Mammary epithelial cell (primary cell): ENCODE results near the gene BCL2L1.

Experiments used
- EZH2 ChIP-seq: IDR thresholded peaks from 2 replicates; pipeline ENCODE4 v1.6.1; 2012; ENCODE audit warnings: low read length, inconsistent platforms, borderline replicate concordance
- TF ChIP-seq, protein P1 (sequence below), 2 donors: IDR thresholded peaks in 1 of 2; conservative IDR thresholded peaks in 1 of 2; 2 replicates each; pipeline ENCODE4 v1.5.1; 2011 to 2012; ENCODE audit warnings: inconsistent platforms in 2 of 2, low read length in 2 of 2, mild to moderate bottlenecking in 2 of 2, control low read depth in 1 of 2, low read depth in 1 of 2; ENCODE audit not compliant: insufficient read depth in 1 of 2; ENCODE audit errors: extremely low read depth in 1 of 2

DNA sequence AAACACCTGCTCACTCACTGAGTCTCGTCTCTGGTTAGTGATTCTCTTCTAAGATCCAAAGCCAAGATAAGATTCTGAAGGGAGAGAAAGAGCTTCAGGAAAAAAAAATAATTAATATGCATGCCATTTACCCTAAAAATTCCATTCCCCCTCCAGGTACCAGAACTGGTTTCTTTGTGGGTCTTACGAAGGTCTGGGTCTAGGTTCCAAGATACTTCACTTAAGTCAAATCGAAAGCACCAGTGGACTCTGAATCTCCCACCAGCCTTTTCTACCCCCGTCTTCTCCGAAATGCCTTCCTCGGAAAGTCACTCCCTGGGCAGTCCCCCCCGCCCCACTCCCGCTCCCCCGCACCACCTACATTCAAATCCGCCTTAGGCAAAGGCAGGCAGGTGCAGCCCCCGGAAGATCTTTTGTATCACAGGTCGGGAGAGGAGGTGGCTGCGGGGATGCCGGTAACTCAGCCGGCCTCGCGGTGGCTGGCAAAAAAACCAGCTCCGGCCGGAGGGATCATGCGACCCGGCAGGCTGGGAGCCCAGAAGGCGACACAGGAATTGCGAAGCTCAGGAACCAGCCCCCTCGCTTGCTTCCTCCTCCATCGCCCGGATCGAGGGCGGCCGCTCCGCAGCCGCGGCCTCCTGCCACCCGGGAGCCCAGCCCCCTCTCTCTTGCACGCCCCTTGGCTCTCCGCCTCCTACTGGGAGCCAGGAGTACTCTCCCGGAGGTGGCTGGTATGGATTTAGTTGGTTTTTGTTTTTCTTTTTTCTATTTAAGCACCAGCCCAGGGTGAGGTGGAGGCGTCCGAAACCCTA is at the start of gene BCL2L1:
- TF ChIP-seq, protein P1, sequence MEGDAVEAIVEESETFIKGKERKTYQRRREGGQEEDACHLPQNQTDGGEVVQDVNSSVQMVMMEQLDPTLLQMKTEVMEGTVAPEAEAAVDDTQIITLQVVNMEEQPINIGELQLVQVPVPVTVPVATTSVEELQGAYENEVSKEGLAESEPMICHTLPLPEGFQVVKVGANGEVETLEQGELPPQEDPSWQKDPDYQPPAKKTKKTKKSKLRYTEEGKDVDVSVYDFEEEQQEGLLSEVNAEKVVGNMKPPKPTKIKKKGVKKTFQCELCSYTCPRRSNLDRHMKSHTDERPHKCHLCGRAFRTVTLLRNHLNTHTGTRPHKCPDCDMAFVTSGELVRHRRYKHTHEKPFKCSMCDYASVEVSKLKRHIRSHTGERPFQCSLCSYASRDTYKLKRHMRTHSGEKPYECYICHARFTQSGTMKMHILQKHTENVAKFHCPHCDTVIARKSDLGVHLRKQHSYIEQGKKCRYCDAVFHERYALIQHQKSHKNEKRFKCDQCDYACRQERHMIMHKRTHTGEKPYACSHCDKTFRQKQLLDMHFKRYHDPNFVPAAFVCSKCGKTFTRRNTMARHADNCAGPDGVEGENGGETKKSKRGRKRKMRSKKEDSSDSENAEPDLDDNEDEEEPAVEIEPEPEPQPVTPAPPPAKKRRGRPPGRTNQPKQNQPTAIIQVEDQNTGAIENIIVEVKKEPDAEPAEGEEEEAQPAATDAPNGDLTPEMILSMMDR (conservative IDR thresholded peaks at IDR 0.05 in 1 of 2, IDR thresholded peaks at IDR 0.05 in 1 of 2; ENCODE audit: extremely low read depth in 1 of 2, insufficient read depth in 1 of 2, low read depth in 1 of 2, low read length in 2 of 2): peak; percentile 65 to 88
- TF ChIP-seq EZH2: no peak
